Glomerular visceral epithelial cell (primary cell): Measurements from ENCODE around the gene CACNA1D.

Source experiments
- DNase-seq: peaks from one replicate; pipeline ENCODE4 v3.0.0-alpha.2; 2016; ENCODE audit errors: extremely low spot score

CACNA1D gene

DNA sequence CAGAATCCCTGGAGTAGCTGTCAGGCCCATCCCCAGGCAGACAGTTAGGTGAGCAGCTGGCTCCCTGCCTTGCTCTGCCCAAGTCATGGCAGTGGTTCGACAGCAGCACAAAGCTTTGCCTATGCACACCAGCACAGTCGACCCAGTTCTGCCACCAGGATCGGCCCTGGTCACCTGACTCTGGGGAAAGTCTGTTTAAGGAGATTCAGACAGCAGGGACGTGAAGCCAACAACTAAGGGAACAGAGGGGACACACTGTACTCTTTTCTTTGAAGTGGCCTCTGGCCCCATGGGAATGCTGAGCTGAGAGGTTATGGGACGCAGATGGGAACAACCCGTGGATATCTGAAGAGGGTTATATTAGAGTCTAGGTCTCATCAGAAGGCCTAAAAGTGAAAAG lies 217.0 kb downstream of the CACNA1D start:
- DNase-seq: no peak

DNA sequence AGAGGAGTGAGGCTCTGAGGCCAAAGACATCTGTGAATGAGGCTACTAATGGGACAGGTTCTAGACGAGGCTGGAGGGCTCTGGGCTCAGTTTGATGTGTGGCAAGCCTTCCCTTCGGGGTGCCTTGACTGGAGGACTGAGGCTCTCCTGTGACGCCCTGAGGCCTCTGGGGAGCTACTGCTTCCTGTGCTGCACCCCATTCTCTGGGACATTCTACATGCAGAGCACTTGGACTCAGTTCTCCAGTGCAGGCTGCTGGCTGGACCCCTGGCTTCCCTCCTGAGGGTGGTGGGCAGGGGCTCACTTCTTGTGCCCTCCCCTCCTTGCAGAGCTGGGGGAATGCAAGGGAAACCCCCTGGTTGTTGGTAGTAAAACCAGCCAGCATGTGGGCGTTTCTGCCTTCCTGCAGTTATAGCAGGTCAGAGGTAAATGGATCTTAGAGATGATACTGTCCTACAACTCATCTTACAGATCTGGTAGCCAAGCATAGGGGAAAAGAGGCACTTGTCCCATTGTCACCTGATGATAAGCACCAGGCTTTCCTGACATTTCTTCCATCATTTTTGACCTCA lies 218.5 kb downstream of the CACNA1D start:
- no peak for DNase-seq

DNA sequence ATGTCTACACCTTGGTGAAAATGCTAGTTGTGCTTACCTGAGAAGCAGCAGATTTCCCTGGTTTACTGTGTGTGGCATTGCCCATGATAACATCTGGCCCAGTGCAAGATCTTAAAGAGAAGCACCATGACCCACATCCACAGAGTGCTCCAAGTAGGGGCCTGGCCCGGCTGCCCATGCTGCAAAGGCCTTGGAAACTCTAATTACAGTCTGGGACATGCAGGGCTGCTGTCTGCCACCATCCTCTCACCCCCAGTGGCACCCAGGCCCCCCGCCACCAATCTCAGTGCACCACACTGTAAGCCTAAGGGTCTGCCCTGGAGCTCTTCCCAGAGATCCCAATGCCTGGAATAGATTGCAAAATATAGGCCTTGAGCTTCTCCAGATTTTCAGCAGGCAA lies 219.2 kb downstream of the CACNA1D start:
- no peak for DNase-seq

DNA sequence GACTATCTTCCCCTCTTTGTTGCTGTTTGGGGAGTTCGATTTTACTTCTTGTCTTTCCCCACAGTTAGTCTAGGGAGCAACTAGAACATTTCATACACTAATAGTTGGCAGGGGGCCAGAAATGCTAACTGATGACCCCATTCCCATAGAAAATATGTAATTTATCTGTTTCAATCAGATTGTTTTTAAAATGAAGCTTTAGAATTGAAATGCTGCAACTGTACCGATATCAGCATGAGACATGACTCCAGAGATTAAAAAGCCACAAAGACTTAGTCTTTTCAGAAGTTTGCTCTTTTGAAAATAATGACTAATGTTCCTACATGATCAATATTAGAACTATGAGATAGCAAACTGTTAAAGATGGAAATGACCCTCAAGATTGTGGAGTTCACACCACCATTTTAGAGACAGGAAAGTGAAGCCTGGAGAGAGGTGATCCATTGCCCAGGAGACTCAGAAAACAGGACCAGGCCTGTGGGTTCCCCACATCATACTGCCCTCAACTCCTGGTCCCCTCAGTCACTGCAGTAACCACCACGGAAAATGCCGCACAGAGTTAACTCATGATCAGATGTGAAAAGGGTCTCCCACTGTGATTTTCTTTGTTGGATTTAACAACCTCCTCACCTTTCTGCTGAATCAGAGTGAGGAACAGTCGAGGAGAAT lies 221.5 kb downstream of the CACNA1D start:
- no peak for DNase-seq

DNA sequence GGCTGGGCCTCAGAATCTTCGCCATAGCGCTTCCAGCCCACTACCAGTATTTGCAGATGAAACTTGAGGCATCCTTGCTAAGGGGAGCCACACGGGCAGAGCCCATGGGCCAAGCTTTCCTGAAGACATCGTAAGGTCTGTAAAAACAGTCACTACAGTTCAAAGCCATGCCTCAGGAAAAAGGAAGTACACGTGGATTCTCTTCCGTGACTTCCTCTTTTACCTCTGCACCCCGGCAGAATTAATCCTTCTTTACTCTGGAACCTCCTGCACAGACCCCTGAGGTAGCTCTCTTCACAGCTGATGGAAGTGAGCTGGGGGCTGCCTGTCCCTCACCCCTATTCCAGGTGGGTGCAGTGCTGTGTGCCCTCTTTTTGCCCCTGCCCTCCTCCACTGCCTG lies 222.6 kb downstream of the CACNA1D start:
- no peak for DNase-seq

DNA sequence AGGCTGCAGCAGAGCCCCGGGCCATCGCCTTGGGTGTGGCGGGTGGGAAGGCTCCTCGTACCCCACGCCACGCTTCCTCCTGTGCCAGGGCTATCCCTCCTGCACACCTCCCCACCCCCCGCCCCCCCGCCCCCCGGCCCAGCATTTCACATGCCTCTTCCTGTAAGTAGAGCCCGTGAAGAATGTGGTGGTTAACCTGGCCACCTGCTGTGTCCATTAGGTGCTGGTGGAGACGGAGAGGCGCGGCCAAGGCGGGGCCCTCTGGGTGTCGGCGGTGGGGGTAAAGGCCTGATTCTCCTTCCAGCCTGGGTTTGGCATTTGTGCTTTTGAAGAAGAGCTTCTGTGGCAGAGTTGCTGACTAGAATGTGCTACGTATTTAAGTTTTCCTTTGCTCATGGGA lies 224.1 kb downstream of the CACNA1D start:
- DNase-seq: no peak

DNA sequence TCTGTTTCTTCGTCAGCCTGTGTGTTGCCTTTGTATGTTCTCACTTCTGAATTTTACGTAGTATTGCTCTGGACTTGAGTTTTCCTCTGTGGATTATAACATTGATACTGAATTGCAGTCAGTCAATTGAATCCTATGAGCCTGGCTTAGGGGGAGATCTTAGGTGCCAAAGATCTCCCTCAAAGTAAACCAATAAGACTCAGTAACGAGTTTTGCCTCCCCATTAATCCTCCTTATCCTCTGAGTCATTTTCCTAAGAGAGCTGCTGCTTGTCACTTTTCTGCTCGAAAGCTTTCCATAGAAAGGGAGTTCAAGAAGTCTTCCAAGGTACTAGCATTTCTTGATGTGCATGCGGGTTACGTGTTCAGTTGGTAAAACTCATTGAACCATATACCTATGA lies 225.4 kb downstream of the CACNA1D start:
- DNase-seq: no peak

DNA sequence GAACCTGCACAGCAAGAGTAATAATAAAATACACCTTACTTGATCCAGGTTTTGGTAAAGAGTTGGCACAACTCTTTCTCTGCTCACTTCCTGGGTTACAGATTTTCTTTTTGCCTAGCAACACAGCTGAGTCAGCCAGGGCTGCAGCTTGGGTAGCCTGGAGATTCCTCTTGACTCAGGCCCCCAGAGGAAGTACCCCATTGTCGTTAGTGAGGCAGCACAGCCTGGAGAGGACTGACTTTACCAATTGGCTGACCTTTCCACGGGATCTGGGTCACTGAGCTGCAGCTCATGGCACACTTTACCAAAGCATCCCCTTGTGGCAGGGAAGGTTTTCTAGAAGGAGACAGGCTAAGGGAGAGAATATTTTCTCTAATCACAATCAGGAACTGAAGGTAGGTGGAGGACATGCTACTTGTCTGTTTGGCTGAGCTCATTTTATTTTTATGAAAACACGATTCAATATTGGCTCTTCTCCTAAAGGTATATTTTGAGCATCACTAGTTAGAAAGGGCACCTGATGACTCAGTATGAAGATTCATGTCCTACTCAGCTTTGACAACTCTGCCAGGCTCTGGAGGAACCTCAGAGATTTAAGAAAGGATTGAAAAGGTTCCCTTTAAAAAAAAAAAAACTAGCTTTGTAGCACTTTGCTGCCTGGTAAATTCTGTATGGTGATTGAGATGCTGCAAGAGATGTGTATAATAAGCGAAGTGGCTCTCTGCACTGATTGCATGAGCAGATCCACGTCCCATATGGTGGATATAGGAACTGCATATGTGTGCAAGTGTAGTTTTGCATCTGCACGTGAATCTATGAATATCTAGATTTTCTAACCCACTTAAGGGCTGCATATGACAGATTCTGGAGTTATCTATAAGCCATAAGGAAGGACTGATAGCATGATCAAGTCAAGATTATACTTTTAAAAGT lies 227.0 kb downstream of the CACNA1D start:
- DNase-seq: peak; percentile 30

DNA sequence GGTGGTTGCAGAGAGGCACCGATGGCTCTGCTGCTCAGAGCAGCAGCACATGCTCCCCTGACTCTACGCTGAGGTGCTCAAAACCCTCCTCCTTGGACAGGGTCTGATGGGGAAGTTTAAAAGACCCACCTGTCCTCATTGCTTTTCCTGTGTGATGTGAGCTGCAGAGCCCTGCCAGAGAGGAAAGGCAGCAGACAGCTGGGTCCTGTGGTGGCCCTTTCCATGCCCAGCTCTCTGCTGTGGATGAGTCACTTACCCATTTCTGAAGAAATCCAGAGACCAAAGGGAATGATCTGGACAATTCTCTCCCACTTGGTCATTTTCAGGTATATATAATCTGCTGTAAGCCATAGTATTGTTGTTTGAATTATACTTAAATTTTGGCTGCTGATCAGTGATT lies 230.2 kb downstream of the CACNA1D start:
- peak; percentile 8 for DNase-seq

DNA sequence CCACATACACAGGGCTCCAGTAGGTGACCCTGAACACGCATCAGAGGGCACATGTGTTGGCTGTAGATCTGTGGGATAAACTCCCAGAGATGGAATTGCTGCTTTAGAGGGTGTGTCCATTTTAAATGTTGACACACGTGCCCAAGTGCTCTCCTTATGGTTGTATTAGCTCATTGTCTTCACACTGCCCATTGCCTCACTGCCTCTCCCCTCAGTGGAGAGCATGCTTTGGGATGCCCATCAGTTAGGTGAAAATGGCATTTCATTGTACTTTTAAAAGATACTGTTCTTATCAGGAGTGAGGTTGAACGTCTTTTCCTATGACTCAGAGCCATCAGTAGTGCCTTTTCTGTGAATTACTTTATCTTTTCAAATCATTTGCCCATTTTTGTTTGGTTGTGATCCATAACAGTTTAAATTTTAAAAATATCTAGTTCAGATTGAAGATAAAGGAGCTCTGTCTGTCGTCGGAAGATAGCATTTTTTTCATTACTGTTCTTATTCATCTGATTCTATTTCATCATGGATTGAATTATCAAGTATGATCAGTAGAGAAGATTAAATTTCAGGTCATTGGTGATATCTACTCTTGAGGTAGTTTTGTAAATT lies 231.1 kb downstream of the CACNA1D start:
- no peak for DNase-seq

DNA sequence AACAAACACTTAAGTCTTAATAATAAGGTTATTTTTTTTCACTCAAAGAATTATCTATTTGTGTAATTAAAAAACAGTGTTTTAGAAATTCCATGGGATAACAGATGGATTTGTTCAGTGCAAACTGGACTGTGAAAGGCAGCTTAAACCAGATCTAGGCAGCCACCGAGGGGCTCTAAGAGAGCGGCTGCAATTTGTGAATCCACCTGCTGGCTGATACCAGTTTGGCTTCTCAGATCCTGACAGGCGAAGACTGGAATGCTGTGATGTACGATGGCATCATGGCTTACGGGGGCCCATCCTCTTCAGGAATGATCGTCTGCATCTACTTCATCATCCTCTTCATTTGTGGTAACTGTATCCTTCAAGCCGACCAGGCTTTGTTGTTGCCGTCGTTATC lies 232.2 kb downstream of the CACNA1D start:
- no peak for DNase-seq

DNA sequence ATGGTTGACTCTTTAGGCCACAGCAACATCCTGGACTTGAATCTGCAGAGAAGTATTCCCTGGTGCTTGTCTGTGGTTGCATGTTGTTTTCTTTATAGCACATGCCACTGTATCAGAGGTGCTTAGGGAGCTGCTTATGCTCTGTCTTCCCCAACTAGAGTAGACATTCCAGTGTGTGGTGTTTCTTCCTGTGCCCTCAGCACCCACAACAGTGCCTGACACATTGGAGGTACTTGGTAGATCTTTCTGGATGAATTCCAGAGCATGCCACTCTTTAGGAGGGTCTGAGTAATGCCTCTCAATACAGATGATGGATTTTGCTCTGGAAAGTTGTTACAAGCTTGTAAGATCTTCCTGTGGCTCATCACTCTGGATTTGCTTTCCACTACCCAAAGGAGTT lies 234.2 kb downstream of the CACNA1D start:
- peak; percentile 4 for DNase-seq

DNA sequence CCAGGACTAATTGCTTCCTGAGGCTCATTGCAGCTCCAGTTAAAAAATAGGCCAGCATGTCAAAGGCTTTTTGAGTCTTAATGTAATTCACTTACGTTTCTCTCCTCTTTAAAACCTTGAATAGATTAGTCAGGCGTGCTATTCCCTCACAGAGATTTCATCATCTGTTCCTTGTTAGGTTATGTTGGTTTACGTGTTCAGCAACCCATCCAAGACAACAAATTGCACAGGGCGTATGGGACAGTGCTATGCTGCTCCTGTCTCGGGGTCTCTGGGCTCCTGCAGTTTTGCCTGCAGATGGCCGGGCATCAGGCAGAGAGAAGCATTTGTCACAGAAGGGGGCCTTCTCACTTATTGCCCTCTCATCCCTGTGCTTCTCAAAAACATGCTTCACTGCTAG lies 234.7 kb downstream of the CACNA1D start:
- DNase-seq: no peak

DNA sequence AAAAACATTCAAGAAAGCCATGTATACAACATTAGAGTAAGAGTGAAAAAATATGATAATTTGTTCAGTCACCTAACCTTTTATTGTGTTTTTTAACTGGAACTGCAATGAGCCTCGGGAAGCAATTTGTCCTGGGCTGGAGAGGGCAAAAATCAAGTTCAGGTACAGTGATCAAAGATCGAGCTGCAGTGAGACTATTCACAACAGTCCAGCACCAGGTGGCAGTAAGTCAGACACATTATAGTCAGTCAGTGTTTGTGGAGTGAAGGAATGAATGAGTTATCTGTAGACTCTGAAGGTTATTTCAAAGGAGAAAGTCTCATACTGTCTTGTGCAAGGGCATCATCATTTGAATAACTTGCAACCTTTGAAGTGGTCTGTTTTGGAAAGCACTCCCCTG lies 235.2 kb downstream of the CACNA1D start:
- DNase-seq: no peak

DNA sequence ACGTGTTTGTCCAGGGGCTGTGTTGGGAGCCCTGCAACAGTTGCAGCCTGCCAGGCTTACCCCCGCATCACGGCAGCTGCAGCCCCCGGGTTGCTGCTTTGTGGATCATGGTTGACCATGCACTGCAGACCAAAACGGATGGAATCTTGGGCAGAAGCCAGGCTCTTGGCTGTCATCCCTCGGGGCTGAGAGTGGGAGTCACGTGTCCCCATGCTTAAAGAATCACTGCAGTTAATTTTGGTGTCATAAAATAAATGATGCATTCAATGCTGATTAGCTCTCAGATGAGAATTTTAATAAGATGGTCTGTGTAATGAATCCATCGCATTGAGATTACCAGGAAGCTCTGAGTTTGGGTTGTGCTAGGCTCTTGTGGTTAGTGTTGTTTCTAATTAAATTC lies 236.2 kb downstream of the CACNA1D start:
- no peak for DNase-seq

DNA sequence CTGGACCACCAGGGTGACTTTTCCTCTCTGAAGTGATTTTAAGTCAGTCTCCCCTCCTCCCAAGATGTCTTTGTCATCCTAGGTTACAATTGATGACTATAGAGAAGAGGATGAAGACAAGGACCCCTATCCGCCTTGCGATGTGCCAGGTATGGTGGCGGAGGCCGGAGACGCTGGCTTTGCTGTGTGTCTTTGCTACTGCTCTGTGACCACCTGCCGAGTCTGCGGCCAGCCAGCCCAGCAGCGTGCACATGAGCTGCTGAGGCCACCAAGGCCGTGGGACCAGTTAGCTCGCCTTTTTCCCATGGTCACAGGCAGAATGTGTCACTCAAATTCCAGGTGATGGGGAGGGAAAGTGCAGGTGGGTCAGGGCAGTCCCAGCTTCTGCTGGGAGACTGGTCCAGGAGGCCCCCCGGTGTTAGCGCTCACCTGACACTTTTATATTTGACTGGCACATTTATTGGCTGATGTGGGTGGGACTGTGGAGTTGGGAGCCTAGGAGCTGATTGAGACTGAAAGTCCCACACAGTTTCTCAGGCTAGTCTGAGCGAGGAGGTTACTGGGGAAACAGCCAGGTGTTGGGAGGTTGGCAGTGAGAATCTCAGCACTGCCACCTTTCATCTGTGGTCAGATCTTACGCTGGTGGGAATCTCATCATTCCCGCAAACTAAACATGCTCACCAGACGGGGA lies 237.7 kb downstream of the CACNA1D start:
- DNase-seq: no peak

DNA sequence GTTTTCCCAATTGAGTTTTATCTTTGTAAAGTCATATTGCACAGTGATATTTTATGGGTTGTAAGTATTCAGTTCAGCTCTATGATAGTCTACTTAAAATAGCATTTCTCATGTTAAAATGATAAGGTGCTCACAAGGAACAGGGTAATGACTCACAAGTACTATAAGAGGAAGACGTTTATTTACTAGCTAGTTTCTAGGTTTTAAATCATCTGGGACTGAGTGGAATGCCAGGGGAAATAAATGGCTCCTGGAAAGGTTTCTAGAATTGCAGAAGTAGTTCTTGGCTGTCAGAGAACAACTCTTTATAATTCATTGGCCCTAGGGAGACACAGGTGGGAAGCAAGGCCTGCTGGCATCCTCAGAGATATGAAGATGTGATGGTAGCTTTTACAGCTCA lies 239.0 kb downstream of the CACNA1D start:
- DNase-seq: no peak

DNA sequence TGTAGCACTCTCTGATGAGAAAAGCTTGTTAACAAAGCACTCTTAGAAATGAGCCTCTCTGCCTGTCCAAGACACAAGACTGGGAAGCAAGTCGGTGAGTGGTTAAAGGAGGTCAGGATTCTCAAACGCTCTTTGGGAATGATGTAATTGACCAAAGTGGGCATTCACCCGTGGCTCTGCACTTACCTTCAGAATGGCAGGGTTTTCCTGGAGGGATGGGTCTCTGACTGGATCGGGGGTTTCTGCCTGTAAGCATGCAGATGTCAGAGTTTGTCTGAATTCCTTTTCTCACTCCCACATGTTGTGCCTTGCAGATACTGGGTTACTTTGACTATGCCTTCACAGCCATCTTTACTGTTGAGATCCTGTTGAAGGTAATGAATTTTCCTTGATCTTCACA lies 245.6 kb downstream of the CACNA1D start:
- peak; percentile 65 for DNase-seq

DNA sequence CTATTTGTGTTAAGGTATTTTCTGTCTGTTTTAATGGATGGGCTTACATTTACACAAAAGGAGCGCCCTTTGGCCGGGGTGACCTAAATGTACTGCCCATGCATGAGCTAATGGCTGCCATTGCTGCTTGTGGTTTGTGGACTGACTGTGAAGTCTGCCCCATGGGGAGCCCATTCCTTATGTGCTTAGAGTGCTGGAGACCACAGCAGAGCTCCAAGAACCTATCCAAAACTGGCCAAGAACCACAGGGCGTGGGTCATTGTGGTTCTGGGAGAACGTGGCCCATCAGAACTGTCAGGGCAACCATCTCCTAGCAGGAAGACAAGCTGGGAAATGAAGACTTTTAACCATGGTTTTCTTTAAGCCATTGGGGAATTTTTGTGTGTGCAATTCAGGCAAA lies 246.5 kb downstream of the CACNA1D start:
- DNase-seq: peak; percentile 61

DNA sequence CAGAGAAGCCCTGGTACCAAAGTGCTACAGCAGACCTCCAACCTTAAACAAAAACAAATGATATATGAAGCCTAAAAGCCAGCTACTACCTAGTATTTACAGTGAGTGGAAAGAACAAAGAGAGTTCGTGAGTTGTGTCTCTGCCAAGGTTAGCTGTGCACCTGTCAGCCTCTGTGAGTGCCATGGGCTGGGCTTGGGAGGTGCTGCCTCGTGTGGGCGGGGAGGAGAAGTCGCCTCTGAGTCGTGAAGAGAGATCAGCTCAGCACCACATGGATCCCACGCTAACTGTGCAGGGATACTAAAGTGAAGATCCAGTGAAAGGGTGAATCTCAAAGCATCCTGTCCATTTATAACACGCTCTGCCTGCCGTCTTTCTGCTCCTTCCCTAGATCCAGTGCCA lies 249.9 kb downstream of the CACNA1D start:
- DNase-seq: no peak

DNA sequence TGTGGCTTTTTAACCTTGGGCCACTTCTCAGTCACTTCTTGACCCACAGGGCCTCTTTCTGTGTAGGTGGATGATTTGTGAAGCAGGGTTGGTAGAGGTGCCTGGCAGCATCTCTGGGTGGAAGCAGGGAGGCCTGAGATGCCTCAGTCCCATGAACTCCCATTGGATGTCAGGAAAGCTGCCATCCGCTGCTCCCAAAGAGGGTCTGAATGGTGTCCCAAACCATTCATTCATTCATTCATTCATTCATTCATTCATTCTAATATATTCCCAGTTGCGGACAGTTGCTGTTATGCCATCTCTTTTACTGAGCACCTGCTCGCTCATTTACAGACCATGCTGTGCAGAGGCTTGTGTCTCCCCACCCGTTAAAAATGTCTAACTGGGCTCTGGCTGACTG lies 253.1 kb downstream of the CACNA1D start:
- DNase-seq: no peak
